Measurements from ENCODE around the gene SEPTIN2.

DNA sequence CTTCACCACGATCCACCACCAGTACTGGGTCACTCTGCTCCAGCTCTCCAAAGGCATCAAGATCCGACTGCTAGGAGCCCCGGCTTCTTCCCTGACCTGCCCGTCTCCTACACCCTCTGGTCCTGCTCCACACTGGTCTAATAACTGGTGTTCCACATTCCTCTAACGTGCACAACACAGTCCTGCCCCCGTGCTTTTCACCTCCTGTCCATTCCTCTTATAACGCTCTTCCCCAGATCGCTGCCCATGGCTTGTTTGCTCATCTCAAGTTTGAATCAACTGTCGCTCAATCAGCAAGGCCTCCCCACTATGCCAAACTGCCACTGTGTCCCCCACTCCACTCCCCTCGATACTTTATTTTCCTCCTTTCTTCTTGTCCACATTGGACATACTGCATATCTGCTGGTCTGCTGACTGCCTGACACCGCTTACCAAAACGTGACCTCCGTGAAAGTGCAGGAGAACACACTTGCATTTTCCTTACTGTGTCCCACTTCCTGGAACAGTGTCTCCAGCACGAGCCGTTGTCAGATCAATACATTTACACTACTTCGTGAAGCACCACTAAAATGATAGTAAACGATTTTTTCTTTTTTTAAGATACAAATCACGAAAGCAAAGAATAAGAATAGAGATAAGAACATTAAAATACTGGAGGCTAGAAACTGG is 6.8 kb upstream of the SEPTIN2 start:
- TF ChIP-seq CTCF (IDR thresholded peaks at IDR 0.05) (no peak), POLR2A (IDR thresholded peaks at IDR 0.05) (no peak)

All from thyroid gland (tissue), 4 donors.